ENCODE data around the gene UPF2. TPM values are rescaled to one million over a fixed set of nuclear protein-coding genes. Genes with fewer than 3 reads are reported as not detected.
A peak's percentile ranks its signal among the peaks of the same experiment; 100 is the strongest.

Gene UPF2
- total and polyA plus RNA-seq, 5 donors from 2014 or later = 5.5 to 29.9 (median 10.6) TPM

GRCh38 chr10:12056748-12057147 is 14.1 kb upstream of the UPF2 start:
- H3K9me3 ChIP-seq (ENCODE audit: control insufficient read depth in 2 of 2, low read length in 2 of 2) = no peaks in the 10 kb centered on the region
- peak overlapping the region in 1 of 3 donors; percentile 42 for H3K27ac Mint-ChIP-seq
- ATAC-seq (ENCODE audit: low read depth in 2 of 2) (no peak), DNase-seq (no peak)
- no peak overlapping the region for H3K4me3 Mint-ChIP-seq
- H3K4me3 ChIP-seq (ENCODE audit: low read depth, low read length) = no peak overlapping the region
- H3K9me3 Mint-ChIP-seq = no peaks in the 10 kb centered on the region
- H3K27me3 Mint-ChIP-seq = no peaks in the 10 kb centered on the region
- H3K36me3 Mint-ChIP-seq = no peaks in the 10 kb centered on the region
- H3K4me1 Mint-ChIP-seq = peaks cover 0 to 8% (median 0%) of the 10 kb centered on the region in 4 donors
- H3K27ac ChIP-seq (ENCODE audit: insufficient read depth, low read length, poor library complexity, severe bottlenecking) = no peak overlapping the region
- H3K36me3 ChIP-seq (ENCODE audit: control insufficient read depth, insufficient read depth, low read length) = no peaks in the 10 kb centered on the region
- no peaks in the 10 kb centered on the region for H3K4me1 ChIP-seq (ENCODE audit: control insufficient read depth, insufficient read depth, low read length, poor library complexity, severe bottlenecking)
- no peaks in the 10 kb centered on the region for H3K27me3 ChIP-seq (ENCODE audit: control insufficient read depth, insufficient read depth, low read length)

GRCh38 chr10:12055732-12056131 is 13.1 kb upstream of the UPF2 start:
- DNase-seq (no peak), ATAC-seq (ENCODE audit: low read depth in 2 of 2) (no peak)
- peaks cover 0 to 8% (median 1%) of the 10 kb centered on the region in 4 donors for H3K4me1 Mint-ChIP-seq
- no peak overlapping the region for H3K4me3 Mint-ChIP-seq
- H3K9me3 ChIP-seq (ENCODE audit: control insufficient read depth in 2 of 2, low read length in 2 of 2) = no peaks in the 10 kb centered on the region
- no peaks in the 10 kb centered on the region for H3K27me3 ChIP-seq (ENCODE audit: control insufficient read depth, insufficient read depth, low read length)
- H3K9me3 Mint-ChIP-seq = no peaks in the 10 kb centered on the region
- no peaks in the 10 kb centered on the region for H3K4me1 ChIP-seq (ENCODE audit: control insufficient read depth, insufficient read depth, low read length, poor library complexity, severe bottlenecking)
- H3K4me3 ChIP-seq (ENCODE audit: low read depth, low read length) = no peak overlapping the region
- no peaks in the 10 kb centered on the region for H3K36me3 ChIP-seq (ENCODE audit: control insufficient read depth, insufficient read depth, low read length)
- no peaks in the 10 kb centered on the region for H3K36me3 Mint-ChIP-seq
- H3K27ac ChIP-seq (ENCODE audit: insufficient read depth, low read length, poor library complexity, severe bottlenecking) = no peak overlapping the region
- no peak overlapping the region for H3K27ac Mint-ChIP-seq
- H3K27me3 Mint-ChIP-seq = no peaks in the 10 kb centered on the region

GRCh38 chr10:12051241-12051640 is 8.6 kb upstream of the UPF2 start:
- H3K36me3 ChIP-seq (ENCODE audit: control insufficient read depth, insufficient read depth, low read length) = no peaks in the 10 kb centered on the region

GRCh38 chr10:12050528-12050927 is 7.9 kb upstream of the UPF2 start:
- Histone ChIP-seq H3K9me3 (ENCODE audit: control insufficient read depth in 2 of 2, low read length in 2 of 2) (no peaks in the 10 kb centered on the region), H3K4me3 (ENCODE audit: low read depth, low read length) (no peak overlapping the region), H3K27me3 (ENCODE audit: control insufficient read depth, insufficient read depth, low read length) (no peaks in the 10 kb centered on the region), H3K4me1 (ENCODE audit: control insufficient read depth, insufficient read depth, low read length, poor library complexity, severe bottlenecking) (no peaks in the 10 kb centered on the region), H3K36me3 (ENCODE audit: control insufficient read depth, insufficient read depth, low read length) (no peaks in the 10 kb centered on the region), H3K27ac (ENCODE audit: insufficient read depth, low read length, poor library complexity, severe bottlenecking) (no peak overlapping the region)
- H3K27ac Mint-ChIP-seq = peak overlapping the region in 1 of 3 donors; percentile 9
- no peaks in the 10 kb centered on the region for H3K36me3 Mint-ChIP-seq
- H3K4me1 Mint-ChIP-seq = peaks cover 0 to 8% (median 1%) of the 10 kb centered on the region in 4 donors
- DNase-seq (no peak), ATAC-seq (ENCODE audit: low read depth in 2 of 2) (no peak)
- H3K9me3 Mint-ChIP-seq = peaks cover 0 to 2% (median 0%) of the 10 kb centered on the region in 7 donors
- H3K27me3 Mint-ChIP-seq = peaks cover 5% of the 10 kb centered on the region
- peak overlapping the region in 1 of 4 donors; percentile 6 for H3K4me3 Mint-ChIP-seq

More at GRCh38 chr10:12051241-12051640, 8.6 kb upstream of the UPF2 start:
- Mint-ChIP-seq H3K4me1 (peaks cover 0 to 8% (median 1%) of the 10 kb centered on the region in 4 donors), H3K27ac (peak overlapping the region in 1 of 3 donors; percentile 38), H3K4me3 (no peak overlapping the region), H3K27me3 (peaks cover 5% of the 10 kb centered on the region), H3K36me3 (no peaks in the 10 kb centered on the region), H3K9me3 (peaks cover 0 to 2% (median 0%) of the 10 kb centered on the region in 7 donors)
- no peaks in the 10 kb centered on the region for H3K9me3 ChIP-seq (ENCODE audit: control insufficient read depth in 2 of 2, low read length in 2 of 2)
- no peak overlapping the region for H3K27ac ChIP-seq (ENCODE audit: insufficient read depth, low read length, poor library complexity, severe bottlenecking)
- no peak overlapping the region for H3K4me3 ChIP-seq (ENCODE audit: low read depth, low read length)
- H3K27me3 ChIP-seq (ENCODE audit: control insufficient read depth, insufficient read depth, low read length) = no peaks in the 10 kb centered on the region
- H3K4me1 ChIP-seq (ENCODE audit: control insufficient read depth, insufficient read depth, low read length, poor library complexity, severe bottlenecking) = no peaks in the 10 kb centered on the region
- no peak for ATAC-seq (ENCODE audit: low read depth in 2 of 2)
- DNase-seq = no peak

- H3K9me3 ChIP-seq (ENCODE audit: control insufficient read depth in 2 of 2, low read length in 2 of 2) = no peaks in the 10 kb centered on the region
- no peaks in the 10 kb centered on the region for H3K27me3 ChIP-seq (ENCODE audit: control insufficient read depth, insufficient read depth, low read length)
- H3K27me3 Mint-ChIP-seq = peaks cover 5% of the 10 kb centered on the region
- ATAC-seq (ENCODE audit: low read depth in 2 of 2) (no peak), DNase-seq (no peak)
- H3K36me3 Mint-ChIP-seq = no peaks in the 10 kb centered on the region
- H3K27ac ChIP-seq (ENCODE audit: insufficient read depth, low read length, poor library complexity, severe bottlenecking) = no peak overlapping the region
- H3K27ac Mint-ChIP-seq = no peak overlapping the region
- H3K4me1 Mint-ChIP-seq = peaks cover under 1 to 7% (median 3%) of the 10 kb centered on the region in 4 donors
- no peaks in the 10 kb centered on the region for H3K36me3 ChIP-seq (ENCODE audit: control insufficient read depth, insufficient read depth, low read length)
- no peak overlapping the region for H3K4me3 ChIP-seq (ENCODE audit: low read depth, low read length)
- peaks cover 0 to 2% (median 0%) of the 10 kb centered on the region in 7 donors for H3K9me3 Mint-ChIP-seq
- H3K4me3 Mint-ChIP-seq = no peak overlapping the region
- H3K4me1 ChIP-seq (ENCODE audit: control insufficient read depth, insufficient read depth, low read length, poor library complexity, severe bottlenecking) = peaks cover 4% of the 10 kb centered on the region
Observed at GRCh38 chr10:12048547-12048946, 5.9 kb upstream of the UPF2 start.

GRCh38 chr10:12045596-12045995 is 3.0 kb upstream of the UPF2 start:
- Mint-ChIP-seq H3K9me3 (peaks cover 0 to 2% (median 0%) of the 10 kb centered on the region in 7 donors), H3K27ac (peak overlapping the region in 1 of 3 donors; percentile 34), H3K36me3 (no peaks in the 10 kb centered on the region), H3K4me3 (peak overlapping the region in 1 of 4 donors; percentile 95), H3K4me1 (peaks cover 15 to 27% (median 20%) of the 10 kb centered on the region in 4 donors), H3K27me3 (peaks cover 13% of the 10 kb centered on the region)
- no peaks in the 10 kb centered on the region for H3K36me3 ChIP-seq (ENCODE audit: control insufficient read depth, insufficient read depth, low read length)
- H3K4me1 ChIP-seq (ENCODE audit: control insufficient read depth, insufficient read depth, low read length, poor library complexity, severe bottlenecking) = peaks cover 19% of the 10 kb centered on the region
- H3K27ac ChIP-seq (ENCODE audit: insufficient read depth, low read length, poor library complexity, severe bottlenecking) = no peak overlapping the region
- no peaks in the 10 kb centered on the region for H3K27me3 ChIP-seq (ENCODE audit: control insufficient read depth, insufficient read depth, low read length)
- ATAC-seq (ENCODE audit: low read depth in 2 of 2) (no peak), DNase-seq (no peak)
- no peaks in the 10 kb centered on the region for H3K9me3 ChIP-seq (ENCODE audit: control insufficient read depth in 2 of 2, low read length in 2 of 2)
- no peak overlapping the region for H3K4me3 ChIP-seq (ENCODE audit: low read depth, low read length)

GRCh38 chr10:12042409-12042796 is 206 bp downstream of the UPF2 start:
- H3K36me3 ChIP-seq (ENCODE audit: control insufficient read depth, insufficient read depth, low read length) = no peaks in the 10 kb centered on the region
- H3K9me3 ChIP-seq (ENCODE audit: control insufficient read depth in 2 of 2, low read length in 2 of 2) = no peaks in the 10 kb centered on the region
- H3K27me3 ChIP-seq (ENCODE audit: control insufficient read depth, insufficient read depth, low read length) = no peaks in the 10 kb centered on the region
- DNase-seq (peak in 2 of 3 donors; percentile 34 to 51), ATAC-seq (ENCODE audit: low read depth in 2 of 2) (peak; percentile 8 to 9)
- peak overlapping the region; percentile 95 to 99 (median 96) for H3K4me3 Mint-ChIP-seq
- peak overlapping the region; percentile 96 for H3K27ac ChIP-seq (ENCODE audit: insufficient read depth, low read length, poor library complexity, severe bottlenecking)
- H3K4me1 ChIP-seq (ENCODE audit: control insufficient read depth, insufficient read depth, low read length, poor library complexity, severe bottlenecking) = peaks cover 19% of the 10 kb centered on the region
- peak overlapping the region; percentile 99 for H3K27ac Mint-ChIP-seq
- H3K4me1 Mint-ChIP-seq = peaks cover 27 to 52% (median 35%) of the 10 kb centered on the region in 4 donors
- peaks cover 7% of the 10 kb centered on the region for H3K36me3 Mint-ChIP-seq
- H3K9me3 Mint-ChIP-seq = peaks cover 0 to 2% (median 0%) of the 10 kb centered on the region in 7 donors
- H3K4me3 ChIP-seq (ENCODE audit: low read depth, low read length) = peak overlapping the region; percentile 86
- peaks cover 13% of the 10 kb centered on the region for H3K27me3 Mint-ChIP-seq

GRCh38 chr10:12041766-12042408 is 722 bp downstream of the UPF2 start:
- DNase-seq (peak in 2 of 3 donors; percentile 5 to 59), ATAC-seq (ENCODE audit: low read depth in 2 of 2) (no peak)
- H3K4me3 Mint-ChIP-seq = peak overlapping the region; percentile 95 to 99 (median 96)
- Histone ChIP-seq H3K9me3 (ENCODE audit: control insufficient read depth in 2 of 2, low read length in 2 of 2) (no peaks in the 10 kb centered on the region), H3K27me3 (ENCODE audit: control insufficient read depth, insufficient read depth, low read length) (no peaks in the 10 kb centered on the region), H3K4me3 (ENCODE audit: low read depth, low read length) (peak overlapping the region; percentile 86), H3K4me1 (ENCODE audit: control insufficient read depth, insufficient read depth, low read length, poor library complexity, severe bottlenecking) (peaks cover 19% of the 10 kb centered on the region), H3K36me3 (ENCODE audit: control insufficient read depth, insufficient read depth, low read length) (no peaks in the 10 kb centered on the region), H3K27ac (ENCODE audit: insufficient read depth, low read length, poor library complexity, severe bottlenecking) (peak overlapping the region; percentile 96)
- H3K27me3 Mint-ChIP-seq = peaks cover 10% of the 10 kb centered on the region
- H3K4me1 Mint-ChIP-seq = peaks cover 27 to 52% (median 35%) of the 10 kb centered on the region in 4 donors
- peaks cover 0 to 2% (median 0%) of the 10 kb centered on the region in 7 donors for H3K9me3 Mint-ChIP-seq
- H3K27ac Mint-ChIP-seq = peak overlapping the region; percentile 96 to 99 (median 96)
- H3K36me3 Mint-ChIP-seq = peaks cover 7% of the 10 kb centered on the region
